D341Med (cell line): ENCODE results near the gene G2E3.
"Not testable (repeated sequence)": the region's sequence is repeated elsewhere in the genome, so short reads cannot be mapped to it uniquely, and the experiment has no call there.

ENCODE experiments used
- DNase-seq: peaks from one replicate; pipeline ENCODE4 v3.0.0; 2012; ENCODE audit warnings: low spot score

G2E3 gene, protein sequence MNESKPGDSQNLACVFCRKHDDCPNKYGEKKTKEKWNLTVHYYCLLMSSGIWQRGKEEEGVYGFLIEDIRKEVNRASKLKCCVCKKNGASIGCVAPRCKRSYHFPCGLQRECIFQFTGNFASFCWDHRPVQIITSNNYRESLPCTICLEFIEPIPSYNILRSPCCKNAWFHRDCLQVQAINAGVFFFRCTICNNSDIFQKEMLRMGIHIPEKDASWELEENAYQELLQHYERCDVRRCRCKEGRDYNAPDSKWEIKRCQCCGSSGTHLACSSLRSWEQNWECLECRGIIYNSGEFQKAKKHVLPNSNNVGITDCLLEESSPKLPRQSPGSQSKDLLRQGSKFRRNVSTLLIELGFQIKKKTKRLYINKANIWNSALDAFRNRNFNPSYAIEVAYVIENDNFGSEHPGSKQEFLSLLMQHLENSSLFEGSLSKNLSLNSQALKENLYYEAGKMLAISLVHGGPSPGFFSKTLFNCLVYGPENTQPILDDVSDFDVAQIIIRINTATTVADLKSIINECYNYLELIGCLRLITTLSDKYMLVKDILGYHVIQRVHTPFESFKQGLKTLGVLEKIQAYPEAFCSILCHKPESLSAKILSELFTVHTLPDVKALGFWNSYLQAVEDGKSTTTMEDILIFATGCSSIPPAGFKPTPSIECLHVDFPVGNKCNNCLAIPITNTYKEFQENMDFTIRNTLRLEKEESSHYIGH

GRCh38 chr14:30558675-30559555 is at the start of gene G2E3:
Gene G2E3, plus strand, starts transcription at chr14:30559158. Its CDS starts 21,922 bp downstream, at chr14:30581080.
- peak; percentile 95 for DNase-seq

DNA sequence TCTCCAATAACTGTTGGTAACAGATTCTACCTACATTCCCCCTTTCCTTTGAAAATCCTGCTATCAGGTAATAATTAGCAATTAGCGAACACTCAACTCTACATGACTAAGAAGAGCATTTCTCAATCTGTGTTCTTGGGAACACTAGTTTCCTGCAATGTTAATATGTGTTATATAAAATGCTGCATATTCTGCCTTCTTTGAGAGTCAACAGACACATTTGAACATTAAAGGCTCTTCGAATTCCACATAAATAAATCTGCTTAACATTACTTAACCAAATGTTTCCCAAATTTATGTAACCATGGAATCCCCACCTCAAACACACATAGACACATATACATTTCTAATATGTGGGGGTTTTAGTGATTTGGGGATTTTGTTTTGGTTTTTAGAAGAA is 41.2 kb upstream of the G2E3 start:
- DNase-seq: no peak

DNA sequence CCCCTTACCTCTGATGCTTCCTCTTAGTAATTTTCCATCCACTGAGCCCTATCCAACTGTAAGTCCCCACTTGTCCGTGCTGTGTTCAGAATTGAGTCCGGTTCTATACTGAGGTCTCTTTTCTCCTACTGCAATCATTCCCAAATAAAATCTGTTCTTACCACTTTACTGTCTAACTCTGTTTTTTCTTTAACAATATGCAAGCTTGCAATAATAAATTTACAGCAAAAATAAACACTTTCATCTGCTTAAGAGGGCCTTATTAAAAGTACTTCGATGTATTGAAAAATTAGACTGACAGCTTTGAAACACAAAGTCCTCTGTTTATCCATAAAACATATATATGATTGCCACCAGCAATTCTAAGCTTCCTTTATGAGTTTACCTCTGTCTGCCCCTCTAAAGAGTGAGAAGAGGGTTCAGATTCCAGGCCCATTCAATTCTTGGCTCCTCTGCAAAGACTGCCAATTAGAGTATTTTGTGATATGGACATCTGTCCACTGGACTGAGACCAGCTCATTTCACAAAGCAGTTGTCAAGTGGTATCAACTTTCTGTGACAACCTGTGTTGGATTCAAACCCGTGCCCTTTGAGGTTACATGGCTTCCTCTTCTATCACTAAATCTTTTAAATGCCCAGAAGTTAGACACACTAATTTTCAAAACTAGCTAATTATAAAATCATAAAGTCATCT is 39.9 kb upstream of the G2E3 start:
- no peak for DNase-seq

GRCh38 chr14:30519961-30520360 is 39.0 kb upstream of the G2E3 start:
- DNase-seq: no peak

DNA sequence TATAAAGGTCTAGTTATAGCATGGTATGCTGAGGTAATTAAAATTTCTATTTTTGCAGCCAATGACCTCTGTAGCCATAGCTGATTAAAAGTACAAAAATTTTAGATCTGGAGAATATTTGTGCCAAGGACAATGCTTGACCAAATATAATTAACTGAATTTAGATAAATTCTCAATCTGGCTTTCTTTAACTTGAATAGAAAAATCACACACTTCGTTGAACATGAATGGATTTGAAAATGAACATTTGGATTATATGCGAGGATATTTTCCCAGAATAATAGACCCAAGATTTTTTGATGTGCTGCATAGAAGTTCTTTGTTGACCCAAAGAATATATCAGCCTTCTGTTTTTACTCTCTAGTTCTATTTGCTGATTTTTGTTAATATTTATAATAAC is 38.4 kb upstream of the G2E3 start:
- DNase-seq: no peak

GRCh38 chr14:30521899-30522736 is 36.8 kb upstream of the G2E3 start:
- peak; percentile 39 for DNase-seq

- no peak for DNase-seq
Observed at GRCh38 chr14:30525833-30526232, 33.1 kb upstream of the G2E3 start.

DNA sequence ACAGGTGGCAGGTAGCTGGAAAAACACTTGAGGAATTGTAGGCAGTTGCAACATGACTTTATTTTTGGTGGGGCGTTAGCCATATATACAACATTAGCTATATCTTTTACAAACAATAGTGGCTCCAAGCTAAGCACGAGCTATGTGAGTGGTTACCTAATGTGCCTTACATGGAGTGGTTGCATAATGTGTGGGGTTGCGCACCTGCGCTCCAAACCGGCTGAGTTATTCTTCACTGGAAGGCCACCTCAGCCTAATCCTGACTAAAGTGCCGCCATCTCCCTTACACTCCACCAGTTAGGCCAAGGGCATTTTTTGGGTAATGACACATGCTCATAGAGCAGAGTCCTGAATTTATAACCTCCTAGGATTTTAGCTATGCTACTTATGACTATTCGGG is 31.8 kb upstream of the G2E3 start:
- no peak for DNase-seq

DNA sequence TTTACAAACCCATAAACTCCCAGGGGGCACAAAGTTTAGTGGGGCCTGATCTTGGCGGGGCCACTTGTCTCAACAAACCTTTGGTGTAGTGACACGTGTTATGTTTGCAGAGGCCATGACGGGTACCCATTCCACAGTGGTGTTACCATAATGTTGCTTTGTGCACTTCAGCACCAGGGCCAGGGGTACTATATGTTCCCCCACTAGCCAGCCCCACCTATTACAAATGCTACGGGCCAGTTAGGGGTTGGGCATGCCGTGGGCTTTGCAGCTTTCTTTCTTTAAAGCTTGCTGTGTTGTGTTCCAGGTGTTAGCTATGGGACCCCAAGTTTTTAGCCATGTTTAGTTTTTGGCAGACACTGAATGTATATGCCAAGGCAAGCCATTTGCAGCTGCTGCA is 30.8 kb upstream of the G2E3 start:
- no peak for DNase-seq

DNA sequence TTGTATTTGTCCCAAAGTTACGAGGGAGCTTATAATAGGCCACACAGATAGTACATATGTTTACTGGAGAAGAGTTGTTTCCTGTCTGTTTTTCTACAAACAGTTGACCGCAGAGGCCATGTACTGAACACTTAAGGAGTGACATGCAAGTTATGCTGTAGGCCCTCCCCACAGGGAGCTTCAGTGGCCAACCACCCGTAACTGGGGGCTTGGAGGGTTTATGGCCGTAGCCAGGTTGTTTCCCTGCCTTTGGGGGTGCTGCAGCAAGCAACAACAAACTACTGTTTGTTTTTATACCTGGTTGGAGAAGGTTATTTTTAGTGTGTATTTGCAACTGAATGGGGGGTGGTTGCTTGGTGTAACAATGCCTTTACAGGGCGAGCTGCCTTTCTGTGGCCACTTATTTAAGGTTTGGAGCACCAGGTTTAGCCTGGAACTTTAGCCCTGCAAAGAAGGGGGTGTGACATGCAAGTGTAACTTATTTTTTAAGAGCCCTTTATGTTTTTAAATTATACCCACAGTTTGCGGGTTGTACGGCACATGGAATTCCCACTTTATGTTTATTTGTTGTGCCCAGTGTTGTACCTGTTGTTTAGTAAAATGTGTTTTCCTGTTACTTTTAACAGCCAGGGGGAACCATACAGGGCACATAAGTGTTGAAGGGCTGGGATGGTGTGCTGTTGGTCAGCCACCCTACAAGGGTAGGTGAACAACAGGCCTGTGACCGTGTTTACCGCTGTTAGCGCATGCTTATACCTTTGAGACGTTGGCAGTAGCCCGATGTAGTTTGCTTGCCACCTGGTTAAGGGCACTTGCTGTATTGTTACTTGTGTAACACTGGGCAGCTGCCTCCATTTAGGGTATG is 29.9 kb upstream of the G2E3 start:
- DNase-seq: no peak

DNA sequence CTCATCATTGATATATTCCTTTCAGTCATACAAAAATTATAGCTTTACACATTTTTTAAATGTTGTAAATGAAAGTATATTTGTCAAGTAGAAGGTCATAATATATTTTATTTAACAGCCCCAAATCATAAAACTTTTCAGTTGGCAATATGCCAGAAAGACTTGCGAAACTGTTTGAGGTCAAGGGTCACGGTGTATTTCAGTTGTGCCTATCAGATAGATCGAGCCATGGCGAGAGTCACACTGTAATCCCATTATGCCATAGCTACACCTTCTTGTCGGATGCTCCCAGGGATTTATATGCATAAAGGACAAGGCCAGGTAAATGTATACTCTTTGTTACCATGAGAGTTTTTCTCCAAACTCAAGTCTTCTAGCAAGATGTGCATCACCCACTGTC is 26.7 kb upstream of the G2E3 start:
- DNase-seq: no peak

- DNase-seq: no peak
Observed at GRCh38 chr14:30533126-30533525, 25.8 kb upstream of the G2E3 start.

GRCh38 chr14:30541318-30541717 is 17.6 kb upstream of the G2E3 start:
- no peak for DNase-seq

DNA sequence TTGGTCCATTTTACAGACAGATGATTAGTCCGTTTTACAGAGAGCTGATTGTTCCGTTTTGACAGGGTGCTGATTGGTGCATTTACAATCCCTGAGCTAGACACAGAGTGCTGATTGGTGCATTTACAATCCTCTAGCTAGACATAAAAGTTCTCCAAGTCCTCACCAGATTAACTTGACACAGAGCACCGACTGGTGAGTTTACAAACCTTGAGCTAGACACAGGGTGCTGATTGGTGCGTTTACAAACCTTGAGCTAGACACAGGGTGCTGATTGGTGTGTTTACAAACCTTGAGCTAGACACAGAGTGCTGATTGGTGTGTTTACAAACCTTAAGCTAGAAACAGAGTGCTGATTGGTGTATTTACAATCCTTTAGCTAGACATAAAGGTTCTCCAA is 12.2 kb upstream of the G2E3 start:
- not testable (repeated sequence) for DNase-seq

DNA sequence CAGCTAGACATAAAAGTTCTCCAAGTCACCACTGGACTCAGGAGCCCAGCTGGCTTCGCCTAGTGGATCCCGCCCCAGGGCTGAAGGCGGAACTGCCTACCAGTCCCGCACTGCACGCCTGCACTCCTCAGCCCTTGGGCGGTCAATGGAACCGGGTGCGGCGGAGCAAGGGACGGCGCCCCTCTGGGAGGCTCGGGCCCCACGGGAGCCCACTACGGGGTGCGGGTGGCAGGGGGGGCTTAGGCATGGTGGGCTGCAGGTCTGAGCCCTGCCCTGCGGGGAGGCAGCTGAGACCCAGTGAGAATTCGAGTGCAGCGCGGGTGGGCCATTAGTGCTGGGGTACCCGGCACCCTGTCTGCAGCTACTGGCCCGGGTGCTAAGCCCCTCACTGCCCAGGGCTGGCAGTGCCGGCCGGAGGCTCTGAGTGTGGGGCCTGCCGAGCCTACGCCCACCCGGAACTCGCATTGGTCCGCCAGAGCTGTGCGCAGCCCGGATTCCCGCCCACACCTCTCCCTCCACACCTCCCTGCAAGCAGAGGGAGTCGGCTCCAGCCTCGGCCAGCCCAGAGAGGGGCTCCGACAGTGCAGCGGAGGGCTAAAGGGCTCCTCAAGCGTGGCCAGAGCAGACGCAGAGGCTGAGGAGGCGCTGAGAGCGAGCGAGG is 11.4 kb upstream of the G2E3 start:
- DNase-seq: no peak

- DNase-seq: no peak
Observed at GRCh38 chr14:30550335-30550734, 8.6 kb upstream of the G2E3 start.

- no peak for DNase-seq
Observed at GRCh38 chr14:30551460-30551859, 7.5 kb upstream of the G2E3 start.

- no peak for DNase-seq
Observed at GRCh38 chr14:30553311-30553989, 5.5 kb upstream of the G2E3 start.

GRCh38 chr14:30558362-30558674 is 640 bp upstream of the G2E3 start:
- no peak for DNase-seq
